Glomerular visceral epithelial cell (primary cell): ENCODE measurements around the gene EIF2AK2.
"Not testable (repeated sequence)": the region's sequence is repeated elsewhere in the genome, so short reads cannot be mapped to it uniquely, and the experiment has no call there.

Experiments used
- DNase-seq: peaks from one replicate; pipeline ENCODE4 v3.0.0-alpha.2; 2016; ENCODE audit errors: extremely low spot score

The EIF2AK2 gene

GRCh38 chr2:37156857-37157714 lies at the start of gene EIF2AK2:
Gene EIF2AK2 (minus strand): TSS chr2:37156980. CDS start chr2:37147806, 9,174 bp downstream.
- DNase-seq: peak; percentile 85

DNA sequence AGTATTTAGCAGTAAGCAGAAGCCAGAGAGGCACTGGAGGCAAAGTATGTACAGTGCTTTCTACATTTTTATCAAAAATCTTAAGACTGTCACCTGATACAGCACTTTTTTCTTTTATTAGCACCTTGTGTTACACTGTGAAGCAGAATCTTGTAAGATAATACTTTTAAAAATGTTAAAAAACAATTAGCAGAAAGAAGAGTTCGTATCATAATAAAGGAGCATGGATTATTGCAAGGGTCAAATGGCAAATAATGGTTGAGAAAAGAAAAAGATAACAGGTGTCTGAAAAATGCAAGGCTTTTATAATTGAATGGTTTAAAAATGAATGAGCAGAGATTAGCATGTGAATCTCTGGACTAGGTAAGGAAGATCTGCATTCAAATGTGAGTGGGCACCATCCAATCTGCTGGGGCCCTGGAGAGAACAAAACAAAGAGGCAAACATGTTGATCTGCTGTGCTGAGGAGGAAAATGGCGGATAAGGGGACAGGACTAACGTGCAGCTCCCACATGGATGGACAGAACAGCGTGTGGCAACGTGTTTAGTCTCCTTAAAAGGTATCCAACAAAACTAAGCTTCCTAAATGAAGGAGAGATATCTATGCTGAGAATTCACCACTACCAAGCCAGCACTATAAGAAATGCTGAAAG lies 49.0 kb upstream of the EIF2AK2 start:
- DNase-seq: no peak

DNA sequence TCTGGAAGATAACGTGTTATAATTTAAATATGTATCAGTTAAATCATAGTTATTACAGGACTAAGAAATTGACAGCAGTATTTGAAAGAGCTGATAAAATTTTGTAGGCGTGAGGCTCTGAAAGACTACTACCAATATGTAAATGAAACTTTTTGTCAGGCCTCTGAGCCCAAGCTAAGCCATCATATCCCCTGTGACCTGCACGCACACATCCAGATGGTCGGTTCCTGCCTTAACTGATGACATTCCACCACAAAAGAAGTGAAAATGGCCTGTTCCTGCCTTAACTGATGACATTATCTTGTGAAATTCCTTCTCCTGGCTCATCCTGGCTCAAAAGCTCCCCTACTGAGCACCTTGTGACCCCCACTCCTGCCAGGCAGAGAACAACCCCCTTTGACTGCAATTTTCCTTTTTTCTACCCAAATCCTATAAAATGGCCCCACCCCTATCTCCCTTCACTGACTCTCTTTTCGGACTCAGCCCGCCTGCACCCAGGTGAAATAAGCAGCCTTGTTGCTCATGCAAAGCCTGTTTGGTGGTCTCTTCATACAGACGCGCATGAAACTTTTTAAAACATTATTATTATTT lies 48.4 kb upstream of the EIF2AK2 start:
- not testable (repeated sequence) for DNase-seq

DNA sequence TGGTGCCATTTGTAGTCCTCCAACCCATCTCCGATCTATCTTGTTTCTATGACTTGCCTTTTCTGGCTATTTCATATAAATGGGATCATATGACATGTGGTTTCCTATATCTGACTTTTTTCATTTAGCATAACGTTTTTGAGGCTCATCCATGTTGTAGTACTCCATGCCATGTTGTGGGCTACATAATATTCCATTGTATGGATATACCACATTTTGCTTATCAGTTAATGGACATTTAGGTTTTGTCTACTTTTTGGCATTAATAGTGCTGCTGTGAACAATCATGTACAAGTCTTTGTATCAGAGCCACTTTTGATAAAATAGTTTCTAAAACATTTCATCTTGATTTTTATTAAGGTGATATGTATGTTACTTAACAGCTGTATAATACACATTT lies 46.9 kb upstream of the EIF2AK2 start:
- no peak for DNase-seq

GRCh38 chr2:37201766-37202165 lies 45.0 kb upstream of the EIF2AK2 start:
- peak; percentile 1 for DNase-seq

- no peak for DNase-seq
These were observed 44.4 kb upstream of the EIF2AK2 start for GRCh38 chr2:37201208-37201607.

DNA sequence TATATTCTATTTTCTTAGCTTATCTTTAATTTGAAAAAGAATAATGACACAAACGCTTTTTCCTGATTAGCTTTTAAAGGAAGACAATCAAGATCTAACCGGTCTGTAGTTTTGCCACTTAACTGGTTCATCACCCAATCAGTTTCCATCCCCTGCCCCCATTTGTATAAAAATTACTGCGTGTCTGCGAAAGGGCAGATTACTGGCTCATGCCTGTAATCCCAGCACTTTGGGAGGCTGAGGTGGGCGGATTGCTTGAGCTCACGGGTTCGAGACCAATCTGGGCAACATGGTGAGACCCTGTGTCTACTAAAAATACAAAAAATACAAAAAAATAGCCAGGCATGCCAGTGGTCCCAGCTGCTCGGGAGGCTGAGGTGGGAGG lies 41.9 kb upstream of the EIF2AK2 start:
- DNase-seq: no peak

- peak; percentile 78 for DNase-seq
These were observed 39.8 kb upstream of the EIF2AK2 start, which contains the start of gene CEBPZOS for GRCh38 chr2:37196320-37197195. Gene CEBPZOS (plus strand): TSS chr2:37196496. CDS start chr2:37199705, 3,209 bp downstream.

DNA sequence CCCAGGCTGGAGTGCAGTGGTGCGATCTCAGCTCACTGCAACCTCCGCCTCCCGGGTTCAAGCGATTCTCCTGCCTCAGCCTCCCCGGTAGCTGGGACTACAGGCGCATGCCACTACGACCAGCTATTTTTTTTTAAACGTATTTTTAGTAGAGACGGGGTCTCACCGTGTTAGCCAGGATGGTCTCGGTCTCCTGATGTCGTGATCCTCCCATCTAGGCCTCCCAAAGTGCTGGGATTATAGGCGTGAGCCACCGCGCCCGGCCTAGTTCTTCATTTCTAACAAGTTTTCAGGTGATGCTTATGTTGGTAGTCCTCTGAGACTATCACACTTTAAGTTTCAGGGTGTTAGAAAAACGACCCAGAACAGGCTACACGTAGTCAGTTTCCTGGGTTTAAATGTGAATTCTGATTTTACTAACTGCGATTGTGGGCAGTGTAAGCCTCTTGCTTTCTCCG lies 39.1 kb upstream of the EIF2AK2 start:
- DNase-seq: not testable (repeated sequence)

GRCh38 chr2:37192551-37192950 lies 35.8 kb upstream of the EIF2AK2 start:
- DNase-seq: no peak

DNA sequence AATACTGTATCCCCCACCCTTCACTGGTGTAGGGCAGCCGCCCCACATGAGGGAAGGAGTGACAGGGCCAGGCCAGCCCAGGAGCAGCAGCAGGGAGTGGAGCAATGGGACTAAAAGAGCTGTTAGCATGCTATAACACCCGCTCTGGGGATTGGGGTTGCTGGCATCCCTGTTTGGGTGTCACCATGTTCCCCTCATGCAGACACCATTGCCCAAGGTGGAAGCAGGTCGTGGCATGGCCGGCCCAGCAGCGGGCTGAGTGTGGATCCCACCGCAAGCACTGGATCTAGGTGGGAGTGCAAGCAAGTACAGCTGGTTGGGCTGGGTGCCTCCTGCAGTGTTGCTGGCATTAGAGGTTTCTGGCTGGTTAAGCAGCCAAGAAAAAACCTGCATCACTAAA lies 35.0 kb upstream of the EIF2AK2 start:
- no peak for DNase-seq

- no peak for DNase-seq
These were observed 34.5 kb upstream of the EIF2AK2 start for GRCh38 chr2:37191253-37191652.

- no peak for DNase-seq
These were observed 33.5 kb upstream of the EIF2AK2 start for GRCh38 chr2:37190290-37190689.

DNA sequence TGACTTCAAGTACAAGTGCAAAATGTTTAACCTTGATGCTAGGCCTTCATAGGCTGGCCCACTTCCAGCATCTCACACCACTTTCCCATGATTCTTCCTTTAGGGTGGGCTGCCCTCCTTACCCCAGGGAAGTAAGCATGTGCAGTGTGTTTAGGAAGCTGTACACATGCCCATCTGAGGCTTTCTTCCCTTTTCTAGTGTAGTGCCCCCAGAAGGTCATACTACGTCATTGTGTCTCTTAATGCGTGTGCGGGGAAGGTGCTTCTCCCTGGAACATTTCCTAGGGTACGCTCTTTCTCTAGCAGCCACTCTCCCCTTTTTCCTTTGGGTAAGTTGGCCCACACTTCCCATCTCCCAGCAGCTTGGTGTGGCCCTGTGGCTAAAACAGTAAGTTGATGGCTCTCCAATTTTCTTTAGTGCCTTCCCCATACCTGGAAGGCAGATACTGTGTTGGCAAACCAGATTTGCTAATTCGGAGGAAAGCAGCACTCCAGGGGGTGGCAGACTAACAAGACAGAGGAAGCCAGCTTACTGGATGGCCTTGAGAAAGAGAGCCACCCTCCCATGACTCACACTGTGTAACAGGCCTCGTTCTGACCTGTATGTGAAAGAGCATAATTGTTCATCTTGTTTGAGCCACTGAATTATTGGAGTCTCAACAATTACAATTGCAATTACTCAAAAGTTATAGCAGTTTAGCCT lies 32.8 kb upstream of the EIF2AK2 start:
- peak; percentile 61 for DNase-seq

DNA sequence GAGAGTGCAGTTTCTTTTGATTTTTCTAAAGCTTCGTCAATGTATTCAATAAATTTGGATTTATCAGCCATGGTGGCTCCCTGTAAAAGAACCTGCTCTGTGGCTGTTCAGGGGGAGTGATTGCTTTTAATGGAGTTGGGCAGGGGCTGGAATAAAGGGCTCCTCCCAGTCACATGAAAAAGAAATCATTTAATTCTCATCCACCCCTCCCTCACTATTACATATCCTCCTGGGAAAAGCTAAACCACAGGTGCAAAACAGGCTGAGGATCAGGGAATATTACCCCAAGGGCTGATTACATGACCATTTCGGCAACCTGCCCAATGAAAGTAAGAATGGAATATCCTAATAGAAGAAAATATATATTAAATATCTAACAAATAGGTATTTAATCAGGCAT lies 31.8 kb upstream of the EIF2AK2 start, which contains the start of gene SULT6B1:
Gene SULT6B1, minus strand, starts transcription at position 101 of the 400 bp plus-strand sequence. Its CDS starts 30 bp downstream, at position 71.
- DNase-seq: no peak

DNA sequence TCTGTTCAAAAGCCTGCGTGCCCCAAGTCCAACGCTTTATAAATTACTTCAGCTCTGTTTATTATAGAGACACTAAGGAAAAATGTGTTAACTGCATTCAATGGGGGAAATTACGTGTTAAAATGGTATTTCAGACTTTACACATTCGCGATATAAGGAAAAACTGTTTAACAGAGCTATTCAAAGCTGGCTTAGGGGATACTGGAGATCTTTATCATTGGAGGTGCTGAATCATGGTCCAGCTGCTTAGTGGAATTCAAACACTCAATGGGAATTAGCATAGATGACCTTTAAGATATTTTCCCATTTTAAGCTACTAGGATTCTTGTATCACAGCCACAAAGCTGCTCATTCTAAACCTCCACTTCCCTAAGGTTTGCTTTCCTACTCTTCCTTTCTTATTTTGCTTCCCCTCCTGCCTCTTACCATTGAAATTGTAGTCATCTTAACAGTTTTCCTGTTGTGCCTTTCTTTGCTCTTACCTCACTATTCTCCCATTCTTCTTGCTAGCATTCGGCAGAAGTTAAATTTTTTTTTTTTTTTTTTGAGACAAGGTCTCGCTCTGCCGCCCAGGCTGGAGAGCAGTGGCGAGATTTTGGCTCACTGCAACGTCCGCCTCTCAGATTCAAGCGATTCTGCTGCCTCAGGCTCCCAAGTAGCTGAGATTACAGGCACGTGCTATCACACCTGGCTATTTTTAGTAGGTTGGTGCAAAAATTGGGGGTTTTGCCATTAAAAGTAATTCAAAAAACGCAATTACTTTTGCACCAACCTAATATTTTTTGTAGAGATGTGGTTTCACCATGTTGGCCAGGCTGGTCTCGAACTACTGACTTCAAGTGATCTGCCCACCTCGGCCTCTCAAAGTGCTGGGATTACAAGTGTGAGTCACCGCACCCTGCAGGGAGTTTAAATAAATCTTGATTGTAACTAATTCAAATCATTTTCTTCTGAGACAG lies 25.2 kb upstream of the EIF2AK2 start:
- DNase-seq: no peak

DNA sequence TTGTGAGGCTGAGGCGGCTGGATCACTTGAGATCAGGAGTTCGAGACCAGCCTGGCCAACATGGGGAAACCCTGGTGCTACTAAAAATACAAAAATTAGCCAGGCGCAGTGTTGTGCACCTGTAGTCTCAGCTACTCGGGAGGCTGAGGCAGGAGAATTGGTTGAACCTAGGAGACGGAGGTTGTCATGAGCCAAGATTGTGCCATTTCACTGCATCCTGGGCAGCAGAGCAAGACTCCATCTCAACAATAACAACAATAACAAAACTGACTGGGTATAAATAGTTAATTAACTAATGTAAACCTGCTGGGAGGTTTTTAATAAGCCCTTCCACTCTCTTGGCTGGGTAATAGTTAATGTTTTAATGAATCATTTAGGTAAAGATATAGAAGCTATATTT lies 23.9 kb upstream of the EIF2AK2 start:
- no peak for DNase-seq

DNA sequence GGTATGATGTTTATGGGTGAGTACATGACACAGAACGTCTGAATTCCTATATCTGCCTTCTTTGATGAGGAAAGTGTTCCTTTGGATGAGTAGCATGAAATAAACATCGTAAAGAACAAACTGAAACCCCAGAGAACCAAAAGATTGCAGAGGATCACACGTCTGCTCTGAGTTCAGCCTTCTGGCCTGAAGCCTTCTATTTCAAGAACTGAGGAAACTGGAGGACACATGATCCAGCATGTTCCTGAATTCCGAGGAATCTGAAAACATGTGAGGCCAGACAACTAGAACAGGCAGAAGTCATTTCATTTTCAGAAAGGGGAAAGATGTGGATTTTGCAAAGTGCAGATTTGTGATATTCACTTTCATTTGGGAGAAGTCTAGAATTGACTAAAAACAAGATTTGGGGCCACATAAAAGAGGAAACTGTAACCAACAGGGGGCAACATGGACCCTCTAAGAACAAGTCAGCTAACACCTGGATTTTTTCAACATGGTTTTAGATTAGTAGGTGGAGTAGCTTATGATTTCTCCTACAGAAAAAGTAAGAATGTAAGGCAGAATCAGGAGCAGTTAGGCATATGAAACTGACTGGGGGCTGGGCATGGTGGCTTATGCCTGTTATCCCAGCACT lies 23.3 kb upstream of the EIF2AK2 start:
- no peak for DNase-seq

GRCh38 chr2:37173741-37174140 lies 17.0 kb upstream of the EIF2AK2 start:
- DNase-seq: no peak
